Psoas muscle (tissue), 8 donors: ENCODE measurements around the gene PALLD. TPM values are rescaled to one million over a fixed set of nuclear protein-coding genes. Genes with fewer than 3 reads are reported as not detected.

ENCODE experiments used
- ATAC-seq, 4 donors: fragments of 200-7000 bp; cut with Tn5 transposase; one replicate each; pipeline ENCODE4 v1.9.1; 2020; ENCODE audit warnings: moderate library complexity in 3 of 4, mild to moderate bottlenecking in 2 of 4
- DNase-seq, 2 donors: peaks; one replicate each; pipeline ENCODE4 v3.0.0-alpha.2; 2020
- H3K27ac ChIP-seq: fragments of 200-600 bp; one replicate; pipeline ENCODE4 v1.8.0; 2022
- H3K27me3 ChIP-seq, 3 donors: fragments of 200-600 bp in 1 of 3; one replicate each; pipeline versions ENCODE4 v1.6.1 to v1.8.0; 2013 to 2022; ENCODE audit warnings: low read length in 2 of 3, mild to moderate bottlenecking in 2 of 3, moderate library complexity in 1 of 3; ENCODE audit not compliant: insufficient read depth in 3 of 3
- H3K36me3 ChIP-seq, 2 donors: fragments of 200-600 bp in 1 of 2; one replicate each; pipeline versions ENCODE4 v1.6.1 to v1.8.0; 2013 to 2022; ENCODE audit warnings: low read depth in 1 of 2, mild to moderate bottlenecking in 1 of 2, moderate library complexity in 1 of 2; ENCODE audit not compliant: insufficient read depth in 1 of 2
- H3K4me1 ChIP-seq: fragments of 200-600 bp; one replicate; pipeline ENCODE4 v1.8.0; 2022
- H3K4me3 ChIP-seq: fragments of 200-600 bp; one replicate; pipeline ENCODE4 v1.8.0; 2022; ENCODE audit warnings: mild to moderate bottlenecking
- H3K9me3 ChIP-seq: fragments of 200-600 bp; one replicate; pipeline ENCODE4 v1.8.0; 2022
- CTCF ChIP-seq: fragments of 200-600 bp; IDR thresholded peaks from one replicate; pipeline ENCODE4 v1.8.0; 2022; ENCODE audit warnings: antibody characterized with exemption
- WGBS, 3 donors: extraction: QIAGEN DNeasy Blood & Tissue Kit; methylation state at CpG; one replicate each; pipeline versions ENCODE4 v1.1.6 to v1.1.7; 2013; 5-methylcytosine and 5-hydroxymethylcytosine counted together
- intact Hi-C, 2 donors: fragments of 100-400 bp; cut with DNase I; formaldehyde crosslinking; loops; one replicate each; pipeline versions ENCODE4 v1.11.0 to v1.14.2; 2022
- polyA plus RNA-seq, 3 donors: library from polyadenylated mRNA; stranded (reverse); fragments of 200-250 nt; gene quantifications; one replicate each; pipeline ENCODE4 v1.2.3, GENCODE V29; 2013
- total RNA-seq, 4 donors: library from RNA; stranded (reverse); fragmentation: NEBNext Ultra II Directional in 2 of 4; extraction: Animal tissue kit (Norgen Biotek cat#: 25700) in 2 of 4; gene quantifications; one replicate each; pipeline versions ENCODE4 v1.2.1 to v1.2.4, GENCODE V29; 2021 to 2023
- donor health status: healthy with polysubstance abuse.
- donor health status: DM: no; HTN: no; CAD: no; lungs with moderate emphysema.
- donor health status: Bipolar disorder and iron deficiency.
- donor health status: healthy.
- donor health status: DM: yes; HTN: yes; CAD: no.
- donor health status: DM: no; HTN: no; CAD: no.
- donor health status: DM: no; HTN: no; CAD: no.
- donor health status: DM: yes; HTN: yes; CAD: no.

Gene PALLD
- total and polyA plus RNA-seq, 7 donors: 19.2 to 245 (median 168) TPM

GRCh38 chr4:168506014-168506413, 9.2 kb downstream of the PALLD start:
- intact Hi-C loops: no loop called here
- TF ChIP-seq CTCF: no peak

GRCh38 chr4:168507178-168507815, 10.4 kb downstream of the PALLD start:
- DNase-seq: no peak
- H3K36me3 ChIP-seq: peaks cover 0 to 7% of the 10 kb centered on the region in 2 donors
- 56 to 68% (median 58%) methylated on average over 7 of the region's 7 CpGs for WGBS, 3 donors
- ATAC-seq: no peak
- H3K27ac ChIP-seq: peak overlapping the region; percentile 93
- no peaks in the 10 kb centered on the region for H3K27me3 ChIP-seq
- peaks cover 33% of the 10 kb centered on the region for H3K4me1 ChIP-seq
- TF ChIP-seq CTCF: no peak
- H3K4me3 ChIP-seq: no peak overlapping the region
- intact Hi-C loops: no loop called here
- no peaks in the 10 kb centered on the region for H3K9me3 ChIP-seq

More at GRCh38 chr4:168506014-168506413, 9.2 kb downstream of the PALLD start:
- peaks cover 33% of the 10 kb centered on the region for H3K4me1 ChIP-seq
- WGBS, 3 donors: 75 to 88% (median 86%) methylated on average over 1 of the region's 1 CpG
- ATAC-seq (peak in 1 of 4 donors; percentile 28), DNase-seq (no peak)
- H3K4me3 ChIP-seq: no peak overlapping the region
- H3K27ac ChIP-seq: peak overlapping the region; percentile 93
- H3K36me3 ChIP-seq: peaks cover 0 to 7% of the 10 kb centered on the region in 2 donors
- no peaks in the 10 kb centered on the region for H3K9me3 ChIP-seq
- no peaks in the 10 kb centered on the region for H3K27me3 ChIP-seq

- Histone ChIP-seq H3K4me3 (no peak overlapping the region), H3K27ac (no peak overlapping the region), H3K36me3 (peaks cover 0 to 7% of the 10 kb centered on the region in 2 donors), H3K4me1 (peaks cover 31% of the 10 kb centered on the region), H3K27me3 (no peaks in the 10 kb centered on the region), H3K9me3 (no peaks in the 10 kb centered on the region)
- DNase-seq (no peak), ATAC-seq (no peak)
- intact Hi-C loops: no loop called here
- no peak for TF ChIP-seq CTCF
- 53 to 84% (median 77%) methylated on average over 3 of the region's 3 CpGs for WGBS, 3 donors
Measured at GRCh38 chr4:168508683-168509082, 11.8 kb downstream of the PALLD start.

GRCh38 chr4:168509786-168510185, 12.9 kb downstream of the PALLD start:
- no peak overlapping the region for H3K4me3 ChIP-seq
- peak overlapping the region; percentile 24 for H3K27ac ChIP-seq
- no peaks in the 10 kb centered on the region for H3K9me3 ChIP-seq
- TF ChIP-seq CTCF: no peak
- DNase-seq: no peak
- intact Hi-C loops: loop anchor here in 1 of 2 donors (5.0 kb wide), 1 partner anchor 408 kb away; no protein-coding TSS in a partner anchor
- H3K36me3 ChIP-seq: peaks cover 0 to 7% of the 10 kb centered on the region in 2 donors
- peak in 3 of 4 donors; percentile 21 to 49 (median 32) for ATAC-seq
- peaks cover 33% of the 10 kb centered on the region for H3K4me1 ChIP-seq
- WGBS, 3 donors: 82 to 95% (median 86%) methylated on average over 4 of the region's 4 CpGs
- H3K27me3 ChIP-seq: no peaks in the 10 kb centered on the region
